GM12892 (cell line): Measurements from ENCODE around the gene PIK3C2G.

Source experiments
- POLR2A ChIP-seq: IDR thresholded peaks from 2 replicates; pipeline ENCODE4 v1.6.1; 2011; ENCODE audit warnings: low read depth, low read length, control low read depth
- POLR2AphosphoS5 ChIP-seq: IDR thresholded peaks from 2 replicates; pipeline ENCODE4 v1.6.1; 2011; ENCODE audit warnings: low read depth, low read length, control low read depth

- TF ChIP-seq POLR2AphosphoS5 (no peak), POLR2A (no peak)
These were observed 3.3 kb downstream of the PIK3C2G start for GRCh38 chr12:18264581-18265075.
